Measurements from ENCODE around the gene CSK. TPM values are rescaled to one million over a fixed set of nuclear protein-coding genes. Genes with fewer than 3 reads are reported as not detected.

CSK gene
- total RNA-seq, 1 experiment from 2014 or later: 82.6 TPM

DNA sequence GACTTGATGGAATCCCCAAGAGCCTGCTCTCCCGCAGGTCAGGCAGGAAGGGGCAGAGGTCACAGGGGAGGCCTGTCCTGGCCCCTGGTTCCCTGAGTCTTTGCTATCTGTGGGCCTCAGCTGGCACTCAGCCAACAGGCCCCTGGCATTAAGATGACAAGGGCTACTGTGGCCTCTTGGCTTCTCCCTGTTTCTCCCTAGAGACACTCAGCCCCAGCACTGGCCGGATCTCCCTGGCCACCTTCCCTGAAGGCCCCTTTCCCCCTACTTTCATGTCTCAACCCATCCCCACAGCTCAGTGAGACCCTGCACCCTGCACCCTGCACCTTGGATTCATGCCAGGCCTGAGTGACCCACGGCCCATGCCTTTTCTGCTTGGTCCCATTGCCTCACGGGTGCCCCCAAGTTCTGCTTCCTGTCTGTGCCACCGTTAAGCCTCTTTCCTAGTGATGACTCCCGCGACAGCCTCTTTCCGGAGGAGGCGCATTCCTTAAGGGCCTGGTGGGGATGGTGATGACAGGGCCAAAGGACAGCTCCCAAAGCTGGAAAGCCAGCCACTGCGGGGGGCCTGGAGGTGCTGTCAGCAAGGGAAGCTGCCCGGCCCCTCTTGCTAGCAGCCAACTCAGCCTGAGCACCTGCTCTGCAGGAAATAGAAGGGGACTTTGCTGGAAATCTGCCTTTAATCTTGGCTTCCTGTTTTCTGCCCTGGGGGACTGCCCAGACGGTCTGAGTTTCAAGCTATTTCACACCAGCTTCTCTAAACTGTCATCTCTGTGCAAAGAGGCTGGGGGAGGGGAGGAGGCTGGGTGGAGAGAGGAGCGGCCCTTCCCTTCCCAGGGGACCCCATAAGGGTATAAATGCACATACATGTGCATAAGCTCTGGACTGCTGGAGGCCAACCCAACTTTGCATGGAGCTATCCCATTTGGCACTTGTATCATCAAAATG is 4.8 kb upstream of the CSK start:
- H3K36me3 Mint-ChIP-seq (ENCODE audit: insufficient read depth, unreplicated experiment): peaks cover under 1% of the 10 kb centered on the region
- peaks cover 13% of the 10 kb centered on the region for H3K4me1 Mint-ChIP-seq (ENCODE audit: low read depth, unreplicated experiment)
- no TSS peak for BruUV-seq (replicated peaks)
- CTCF ChIA-PET: interaction anchor here (0.7 to 3.6 kb wide), 5 partner anchors 7 to 173 kb away, joined by 3 to 16 read pairs (median 4); no protein-coding TSS in a partner anchor
- TF ChIP-seq, protein P1, sequence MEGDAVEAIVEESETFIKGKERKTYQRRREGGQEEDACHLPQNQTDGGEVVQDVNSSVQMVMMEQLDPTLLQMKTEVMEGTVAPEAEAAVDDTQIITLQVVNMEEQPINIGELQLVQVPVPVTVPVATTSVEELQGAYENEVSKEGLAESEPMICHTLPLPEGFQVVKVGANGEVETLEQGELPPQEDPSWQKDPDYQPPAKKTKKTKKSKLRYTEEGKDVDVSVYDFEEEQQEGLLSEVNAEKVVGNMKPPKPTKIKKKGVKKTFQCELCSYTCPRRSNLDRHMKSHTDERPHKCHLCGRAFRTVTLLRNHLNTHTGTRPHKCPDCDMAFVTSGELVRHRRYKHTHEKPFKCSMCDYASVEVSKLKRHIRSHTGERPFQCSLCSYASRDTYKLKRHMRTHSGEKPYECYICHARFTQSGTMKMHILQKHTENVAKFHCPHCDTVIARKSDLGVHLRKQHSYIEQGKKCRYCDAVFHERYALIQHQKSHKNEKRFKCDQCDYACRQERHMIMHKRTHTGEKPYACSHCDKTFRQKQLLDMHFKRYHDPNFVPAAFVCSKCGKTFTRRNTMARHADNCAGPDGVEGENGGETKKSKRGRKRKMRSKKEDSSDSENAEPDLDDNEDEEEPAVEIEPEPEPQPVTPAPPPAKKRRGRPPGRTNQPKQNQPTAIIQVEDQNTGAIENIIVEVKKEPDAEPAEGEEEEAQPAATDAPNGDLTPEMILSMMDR (IDR thresholded peaks at IDR 0.05; ENCODE audit: unreplicated experiment): no peak
- H3K4me3 Mint-ChIP-seq (ENCODE audit: low read depth, unreplicated experiment): no peak overlapping the region
- H3K27ac Mint-ChIP-seq (ENCODE audit: unreplicated experiment): no peak overlapping the region
- DNase-seq: no peak
- intact Hi-C loops (cut with micrococcal nuclease; ENCODE audit: unreplicated experiment): no loop called here
- H3K27me3 Mint-ChIP-seq (ENCODE audit: unreplicated experiment): peaks cover 14% of the 10 kb centered on the region
- no peaks in the 10 kb centered on the region for H3K9me3 Mint-ChIP-seq (ENCODE audit: low read depth, unreplicated experiment)

DNA sequence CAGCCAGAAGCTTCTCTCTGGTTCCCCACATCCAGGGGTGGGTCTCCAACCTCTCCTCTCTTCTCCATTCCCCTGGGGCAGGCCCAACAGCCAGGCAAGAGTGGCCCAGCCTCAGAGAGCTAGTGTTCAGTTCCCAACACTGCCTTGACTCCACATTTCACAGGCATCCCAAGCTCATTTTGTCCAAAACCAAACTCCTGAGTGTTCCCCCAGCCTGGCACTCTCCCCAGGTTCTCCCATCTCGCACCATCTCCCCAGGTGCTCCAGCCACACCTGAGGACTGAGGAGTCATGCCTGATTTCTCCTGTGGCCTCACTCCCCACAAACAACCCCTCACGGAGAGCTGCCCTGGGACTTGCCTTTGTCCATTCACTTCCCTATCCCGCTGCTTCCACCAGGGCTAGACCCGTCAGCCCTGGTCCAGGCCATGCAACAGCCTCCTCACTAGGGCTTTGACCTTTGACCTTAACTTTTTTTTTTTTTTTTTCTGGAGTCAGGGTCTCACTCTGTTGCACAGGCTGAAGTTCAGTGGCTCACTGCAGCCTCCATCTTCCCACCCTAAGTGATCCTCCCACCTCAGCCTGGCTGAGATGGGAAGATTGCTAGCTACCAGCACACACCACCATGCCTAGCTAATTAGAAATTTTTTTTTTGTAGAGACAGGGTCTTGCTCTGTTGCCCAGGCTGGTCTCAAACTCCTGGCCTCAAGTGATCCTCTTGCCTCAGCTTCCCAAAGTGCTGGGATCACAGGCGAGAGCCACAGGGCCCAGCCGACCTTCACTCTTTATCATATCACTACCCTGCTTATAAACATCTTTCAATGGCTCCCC is 3.9 kb upstream of the CSK start:
- H3K4me1 Mint-ChIP-seq (ENCODE audit: low read depth, unreplicated experiment): peaks cover 13% of the 10 kb centered on the region

DNA sequence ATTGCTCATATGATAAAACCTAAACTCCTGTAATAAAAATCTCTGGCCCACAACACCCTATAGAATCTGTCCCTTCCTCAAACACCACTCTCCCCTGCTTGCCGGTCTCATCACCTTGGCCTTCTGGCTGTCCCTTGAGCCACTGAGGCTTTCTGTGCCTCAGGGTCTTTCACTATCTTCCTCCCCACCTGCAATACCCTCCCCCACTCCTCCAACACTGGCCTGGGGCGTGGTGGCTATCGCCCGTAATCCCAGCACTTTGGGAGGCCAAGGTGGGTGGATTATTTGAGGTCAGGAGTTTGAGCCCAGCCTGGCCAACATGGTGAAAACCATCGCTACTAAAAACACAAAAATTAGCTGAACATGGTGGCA is 3.3 kb upstream of the CSK start:
- intact Hi-C loops (cut with micrococcal nuclease; ENCODE audit: unreplicated experiment): no loop called here
- TF ChIP-seq, protein P1 (IDR thresholded peaks at IDR 0.05; ENCODE audit: unreplicated experiment): no peak
- no peak overlapping the region for H3K27ac Mint-ChIP-seq (ENCODE audit: unreplicated experiment)
- H3K36me3 Mint-ChIP-seq (ENCODE audit: insufficient read depth, unreplicated experiment): peaks cover 15% of the 10 kb centered on the region
- no peaks in the 10 kb centered on the region for H3K9me3 Mint-ChIP-seq (ENCODE audit: low read depth, unreplicated experiment)
- no peak for DNase-seq
- CTCF ChIA-PET: interaction anchor here (0.5 to 3.6 kb wide), 2 partner anchors 9 to 404 kb away, joined by 3 to 16 read pairs; no protein-coding TSS in a partner anchor
- no peak overlapping the region for H3K4me3 Mint-ChIP-seq (ENCODE audit: low read depth, unreplicated experiment)
- H3K4me1 Mint-ChIP-seq (ENCODE audit: low read depth, unreplicated experiment): peaks cover 18% of the 10 kb centered on the region
- no TSS peak for BruUV-seq (replicated peaks)
- H3K27me3 Mint-ChIP-seq (ENCODE audit: unreplicated experiment): peaks cover 14% of the 10 kb centered on the region

More for the DNA sequence above, 3.9 kb upstream of the CSK start:
- TF ChIP-seq, protein P1 (IDR thresholded peaks at IDR 0.05; ENCODE audit: unreplicated experiment): no peak
- Mint-ChIP-seq H3K9me3 (ENCODE audit: low read depth, unreplicated experiment) (no peaks in the 10 kb centered on the region), H3K36me3 (ENCODE audit: insufficient read depth, unreplicated experiment) (peaks cover 9% of the 10 kb centered on the region), H3K27ac (ENCODE audit: unreplicated experiment) (no peak overlapping the region), H3K27me3 (ENCODE audit: unreplicated experiment) (peaks cover 14% of the 10 kb centered on the region), H3K4me3 (ENCODE audit: low read depth, unreplicated experiment) (no peak overlapping the region)
- CTCF ChIA-PET: interaction anchor here (0.7 to 3.6 kb wide), 4 partner anchors 8 to 174 kb away, joined by 3 to 16 read pairs (median 4); no protein-coding TSS in a partner anchor
- no TSS peak for BruUV-seq (replicated peaks)
- DNase-seq: no peak
- intact Hi-C loops (cut with micrococcal nuclease; ENCODE audit: unreplicated experiment): no loop called here

DNA sequence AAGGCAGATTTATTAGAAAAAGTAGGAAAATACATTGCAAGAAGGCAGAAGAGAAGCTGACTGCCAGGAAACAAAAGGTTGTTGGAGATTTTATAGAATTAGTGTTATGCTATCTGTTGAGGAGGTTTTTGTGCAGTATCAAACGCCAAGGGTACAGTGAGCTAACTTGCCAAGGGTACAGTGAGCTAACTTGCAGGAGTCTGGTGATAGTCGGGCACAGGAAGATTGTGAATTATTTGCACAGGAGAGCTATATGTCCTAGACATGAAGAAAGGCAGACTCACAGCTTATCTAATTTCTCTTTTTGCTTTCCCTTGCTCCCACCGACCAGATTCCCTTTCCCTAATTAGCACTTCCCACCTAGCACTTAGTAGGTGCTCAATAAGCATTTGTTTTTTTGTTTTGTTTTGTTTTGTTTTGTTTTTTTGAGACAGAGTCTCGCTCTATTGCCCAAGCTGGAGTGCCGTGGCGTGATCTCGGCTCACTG is 2.7 kb upstream of the CSK start:
- BruUV-seq (replicated peaks): no TSS peak
- Mint-ChIP-seq H3K27me3 (ENCODE audit: unreplicated experiment) (peaks cover 14% of the 10 kb centered on the region), H3K36me3 (ENCODE audit: insufficient read depth, unreplicated experiment) (peaks cover 18% of the 10 kb centered on the region), H3K4me3 (ENCODE audit: low read depth, unreplicated experiment) (no peak overlapping the region), H3K27ac (ENCODE audit: unreplicated experiment) (no peak overlapping the region), H3K4me1 (ENCODE audit: low read depth, unreplicated experiment) (peaks cover 24% of the 10 kb centered on the region), H3K9me3 (ENCODE audit: low read depth, unreplicated experiment) (no peaks in the 10 kb centered on the region)
- CTCF ChIA-PET: interaction anchor here (0.5 to 3.6 kb wide), 3 partner anchors 10 to 405 kb away, joined by 3 to 16 read pairs (median 3); no protein-coding TSS in a partner anchor
- no peak for DNase-seq
- TF ChIP-seq, protein P1 (IDR thresholded peaks at IDR 0.05; ENCODE audit: unreplicated experiment): no peak
- intact Hi-C loops (cut with micrococcal nuclease; ENCODE audit: unreplicated experiment): no loop called here

Measured in Calu3 (cell line).